Measurements from ENCODE around the gene RNF220. TPM values are rescaled to one million over a fixed set of nuclear protein-coding genes. Genes with fewer than 3 reads are reported as not detected.

Gene RNF220
- total RNA-seq, 1 experiment from 2014 or later: 92.4 TPM

GRCh38 chr1:44670751-44671640 lies 265.9 kb downstream of the RNF220 start:
- Histone ChIP-seq H3K27me3 (replicated peaks; ENCODE audit: control insufficient read depth, insufficient read depth, low read length) (no peaks in the 10 kb centered on the region), H3K9me3 (no peaks in the 10 kb centered on the region), H3K4me3 (ENCODE audit: low read depth, low read length) (no peak overlapping the region), H3K4me1 (no peaks in the 10 kb centered on the region), H3K36me3 (ENCODE audit: control insufficient read depth, insufficient read depth, low read length) (no peaks in the 10 kb centered on the region)
- H3K4me1 Mint-ChIP-seq (ENCODE audit: low read depth, unreplicated experiment): no peaks in the 10 kb centered on the region
- H3K27me3 Mint-ChIP-seq (ENCODE audit: insufficient read depth, unreplicated experiment): no peaks in the 10 kb centered on the region
- no peak for TF ChIP-seq CTCF (IDR thresholded peaks at IDR 0.05; ENCODE audit: insufficient read depth in 1 of 2, low read depth in 1 of 2, low read length in 1 of 2, severe bottlenecking in 1 of 2, unreplicated experiment in 1 of 2)
- BruUV-seq (replicated peaks): no TSS peak
- POLR2A ChIA-PET: no interaction called here
- CTCF ChIA-PET: no interaction called here
- H3K4me3 Mint-ChIP-seq (ENCODE audit: unreplicated experiment): no peak overlapping the region
- intact Hi-C loops (cut with micrococcal nuclease; ENCODE audit: unreplicated experiment): no loop called here
- no peaks in the 10 kb centered on the region for H3K9me3 Mint-ChIP-seq (ENCODE audit: unreplicated experiment)
- peak in 1 of 2 experiments; percentile 12 for DNase-seq
- H3K36me3 Mint-ChIP-seq (ENCODE audit: insufficient read depth, unreplicated experiment): peaks cover 8% of the 10 kb centered on the region
- no peak overlapping the region for H3K27ac Mint-ChIP-seq (ENCODE audit: unreplicated experiment)

GRCh38 chr1:44672254-44672955 lies 267.4 kb downstream of the RNF220 start:
- no peaks in the 10 kb centered on the region for H3K36me3 ChIP-seq (ENCODE audit: control insufficient read depth, insufficient read depth, low read length)
- Mint-ChIP-seq H3K36me3 (ENCODE audit: insufficient read depth, unreplicated experiment) (peaks cover 8% of the 10 kb centered on the region), H3K4me1 (ENCODE audit: low read depth, unreplicated experiment) (no peaks in the 10 kb centered on the region), H3K27ac (ENCODE audit: unreplicated experiment) (no peak overlapping the region), H3K9me3 (ENCODE audit: unreplicated experiment) (no peaks in the 10 kb centered on the region), H3K27me3 (ENCODE audit: insufficient read depth, unreplicated experiment) (no peaks in the 10 kb centered on the region), H3K4me3 (ENCODE audit: unreplicated experiment) (no peak overlapping the region)
- peak in 1 of 2 experiments; percentile 33 for DNase-seq
- H3K4me3 ChIP-seq (ENCODE audit: low read depth, low read length): no peak overlapping the region
- no peak for TF ChIP-seq CTCF (IDR thresholded peaks at IDR 0.05; ENCODE audit: insufficient read depth in 1 of 2, low read depth in 1 of 2, low read length in 1 of 2, severe bottlenecking in 1 of 2, unreplicated experiment in 1 of 2)
- H3K4me1 ChIP-seq: peaks cover 3% of the 10 kb centered on the region; the same call in 1 of the 2 replicates
- intact Hi-C loops (cut with micrococcal nuclease; ENCODE audit: unreplicated experiment): no loop called here
- CTCF ChIA-PET: no interaction called here
- H3K9me3 ChIP-seq: no peaks in the 10 kb centered on the region
- POLR2A ChIA-PET: no interaction called here
- BruUV-seq (replicated peaks): no TSS peak
- H3K27me3 ChIP-seq (replicated peaks; ENCODE audit: control insufficient read depth, insufficient read depth, low read length): no peaks in the 10 kb centered on the region

- no peak for TF ChIP-seq CTCF (IDR thresholded peaks at IDR 0.05; ENCODE audit: insufficient read depth in 1 of 2, low read depth in 1 of 2, low read length in 1 of 2, severe bottlenecking in 1 of 2, unreplicated experiment in 1 of 2)
- no peaks in the 10 kb centered on the region for H3K36me3 ChIP-seq (ENCODE audit: control insufficient read depth, insufficient read depth, low read length)
- intact Hi-C loops (cut with micrococcal nuclease; ENCODE audit: unreplicated experiment): no loop called here
- peak overlapping the region; percentile 73 for H3K4me3 ChIP-seq (ENCODE audit: low read depth, low read length)
- peak overlapping the region; percentile 88 for H3K27ac Mint-ChIP-seq (ENCODE audit: unreplicated experiment)
- H3K4me1 Mint-ChIP-seq (ENCODE audit: low read depth, unreplicated experiment): no peaks in the 10 kb centered on the region
- POLR2A ChIA-PET: interaction anchor here (1.1 kb wide), 1 partner anchor 49 kb away, joined by 5 read pairs; no protein-coding TSS in a partner anchor
- H3K9me3 ChIP-seq: no peaks in the 10 kb centered on the region
- BruUV-seq (replicated peaks): TSS peak; percentile 54
- CTCF ChIA-PET: no interaction called here
- peak overlapping the region; percentile 75 for H3K4me3 Mint-ChIP-seq (ENCODE audit: unreplicated experiment)
- DNase-seq: peak in 1 of 2 experiments; percentile 1
- H3K27me3 ChIP-seq (replicated peaks; ENCODE audit: control insufficient read depth, insufficient read depth, low read length): no peaks in the 10 kb centered on the region
- H3K4me1 ChIP-seq: peaks cover 3% of the 10 kb centered on the region; the same call in 1 of the 2 replicates
- H3K27me3 Mint-ChIP-seq (ENCODE audit: insufficient read depth, unreplicated experiment): no peaks in the 10 kb centered on the region
- no peaks in the 10 kb centered on the region for H3K9me3 Mint-ChIP-seq (ENCODE audit: unreplicated experiment)
- peaks cover 8% of the 10 kb centered on the region for H3K36me3 Mint-ChIP-seq (ENCODE audit: insufficient read depth, unreplicated experiment)
Observed at GRCh38 chr1:44672961-44673674, 268.1 kb downstream of the RNF220 start.

Measured in Caco-2 (cell line).